ENCODE measurements around the gene CELF1. TPM values are rescaled to one million over a fixed set of nuclear protein-coding genes. Genes with fewer than 3 reads are reported as not detected.

The CELF1 gene
- total and polyA plus RNA-seq, 9 of the 15 experiments (the other 6 are each of a cell fraction or from before 2014, with no cell fraction given), result 11.3 to 142 (median 77.4) TPM

- DNase-seq (ENCODE audit: extremely low read depth in 1 of 4, low spot score in 3 of 4), result no peak
- peaks cover 9% of the 10 kb centered on the region for H3K9me1 ChIP-seq (ENCODE audit: control insufficient read depth, insufficient read depth, low read length)
- CTCF ChIA-PET (ENCODE audit: low intra/inter-chr PET ratio), result no interaction called here
- BruUV-seq (replicated peaks), result no TSS peak
- in situ Hi-C loops (cut with MboI) (no loop called here), intact Hi-C loops (cut with micrococcal nuclease) (no loop called here)
- peak; percentile 14 for ATAC-seq
- no peaks in the 10 kb centered on the region for H3K27me3 ChIP-seq (ENCODE audit: control insufficient read depth in 2 of 2, insufficient read depth in 2 of 2, low read length in 2 of 2)
- H2AFZ ChIP-seq (ENCODE audit: low read depth, low read length), result no peak overlapping the region
- peaks cover 0 to 43% of the 10 kb centered on the region in 2 experiments; a peak in 2 of 5 replicates for H3K4me1 ChIP-seq (replicated peaks in 1 of 2; ENCODE audit: control insufficient read depth in 2 of 2, insufficient read depth in 2 of 2, low read length in 2 of 2)
- H3K27ac ChIP-seq (ENCODE audit: extremely low read depth, low read depth, low read length), result no peak overlapping the region
- H3K4me2 ChIP-seq (ENCODE audit: insufficient read depth, low read length), result no peak overlapping the region
- H3K4me3 ChIP-seq, result no peak overlapping the region
- no peak for FAIRE-seq
- WGBS (ENCODE audit: insufficient coverage, low coverage, missing lambda C conversion rate), result 89% methylated on average over 22 of the region's 23 CpGs
- peaks cover 9% of the 10 kb centered on the region; the same call in 1 of the 2 replicates for H4K20me1 ChIP-seq (replicated peaks; ENCODE audit: control insufficient read depth, insufficient read depth, low read length)
- H3K36me3 ChIP-seq (ENCODE audit: control insufficient read depth, insufficient read depth, low read length), result peaks cover 59% of the 10 kb centered on the region
- POLR2A ChIA-PET, result interaction anchor here (0.6 to 2.1 kb wide), 5 partner anchors 8 to 187 kb away, joined by 3 to 16 read pairs (median 4); partner anchors contain the start of genes PSMC3 and SLC39A13
- peaks cover under 1% of the 10 kb centered on the region; the same call in 1 of the 3 replicates for H3K79me2 ChIP-seq (ENCODE audit: control insufficient read depth, insufficient read depth, low read length)
- peak overlapping the region in 1 of 2 experiments; percentile 20; a peak in 1 of 4 replicates for H3K9ac ChIP-seq (ENCODE audit: insufficient read depth in 1 of 2, low read depth in 2 of 2, low read length in 2 of 2)
- TF ChIP-seq ZNF695 (CRISPR knock-in tag; IDR thresholded peaks at IDR 0.05), result no peak
- TF ChIP-seq RBFOX2 (IDR thresholded peaks at IDR 0.05; ENCODE audit: low read depth, low read length), result peak; percentile 71
- no peak for TF ChIP-seq BACH1 (tag; IDR thresholded peaks at IDR 0.05)
- peak; percentile 73 for TF ChIP-seq POLR2G (IDR thresholded peaks at IDR 0.05; ENCODE audit: low read depth, low read length)
- no peak for TF ChIP-seq CBX5 (IDR thresholded peaks at IDR 0.05; ENCODE audit: borderline replicate concordance, low read depth)
- peak; percentile 3; the same call in 1 of the 2 replicates for TF ChIP-seq POLR2A (conservative IDR thresholded peaks at IDR 0.05)
- peak; percentile 61 for TF ChIP-seq EGR1 (conservative IDR thresholded peaks at IDR 0.05)
- TF ChIP-seq POLR2AphosphoS5 (IDR thresholded peaks at IDR 0.05; ENCODE audit: control insufficient read depth, insufficient read depth, low read depth, low read length), result peak; percentile 40; the same call in 1 of the 2 replicates
- TF ChIP-seq TAL1 (IDR thresholded peaks at IDR 0.05), result no peak
- 0 out of 2 replicates have a peak, but pooled peaks have one; percentile 11 for TF ChIP-seq SUPT5H (IDR thresholded peaks at IDR 0.05)
- no peaks in the 10 kb centered on the region for H3K9me3 ChIP-seq (replicated peaks; ENCODE audit: control insufficient read depth, insufficient read depth, low read depth, low read length)
Observed at GRCh38 chr11:47418454-47419259, 134.3 kb downstream of the CELF1 start.
